ENCODE data around the gene APOBEC3C. TPM values are rescaled to one million over a fixed set of nuclear protein-coding genes. Genes with fewer than 3 reads are reported as not detected.
"Not testable (repeated sequence)": the region's sequence is repeated elsewhere in the genome, so short reads cannot be mapped to it uniquely, and the experiment has no call there.

The APOBEC3C gene
- total RNA-seq, 2 donors from 2014 or later, result 9.1 to 12.5 TPM

GRCh38 chr22:39007177-39007576 is 6.9 kb upstream of the APOBEC3C start:
- H3K4me1 ChIP-seq, result no peaks in the 10 kb centered on the region
- DNase-seq (ENCODE audit: low spot score), result no peak
- H3K27ac ChIP-seq, result no peak overlapping the region
- no peaks in the 10 kb centered on the region for H3K9me3 ChIP-seq
- H3K36me3 ChIP-seq, result no peaks in the 10 kb centered on the region
- no peak for TF ChIP-seq CTCF (IDR thresholded peaks at IDR 0.05)
- H3K4me3 ChIP-seq, result no peak overlapping the region
- no peaks in the 10 kb centered on the region for H3K27me3 ChIP-seq

GRCh38 chr22:39008271-39008850 is 5.7 kb upstream of the APOBEC3C start:
- H3K4me3 ChIP-seq; H3K36me3 ChIP-seq; H3K9me3 ChIP-seq; DNase-seq (ENCODE audit: low spot score); H3K27me3 ChIP-seq; H3K27ac ChIP-seq; H3K4me1 ChIP-seq: not testable (repeated sequence)

- DNase-seq (ENCODE audit: low spot score), result no peak
- Histone ChIP-seq H3K27ac (no peak overlapping the region), H3K4me3 (no peak overlapping the region), H3K9me3 (no peaks in the 10 kb centered on the region), H3K4me1 (peaks cover 0 to 17% of the 10 kb centered on the region in 2 donors), H3K27me3 (no peaks in the 10 kb centered on the region), H3K36me3 (no peaks in the 10 kb centered on the region)
- TF ChIP-seq CTCF (IDR thresholded peaks at IDR 0.05), result no peak
Observed at GRCh38 chr22:39010946-39011345, 3.1 kb upstream of the APOBEC3C start.

GRCh38 chr22:39012533-39013511 is 1.2 kb upstream of the APOBEC3C start:
- Histone ChIP-seq H3K4me3 (no peak overlapping the region), H3K4me1 (peaks cover 0 to 17% of the 10 kb centered on the region in 2 donors), H3K27ac (no peak overlapping the region), H3K27me3 (no peaks in the 10 kb centered on the region), H3K9me3 (no peaks in the 10 kb centered on the region), H3K36me3 (no peaks in the 10 kb centered on the region)
- no peak for DNase-seq (ENCODE audit: low spot score)
- no peak for TF ChIP-seq CTCF (IDR thresholded peaks at IDR 0.05)

- H3K4me1 ChIP-seq, result peaks cover 0 to 17% of the 10 kb centered on the region in 2 donors
- peak overlapping the region in 1 of 2 donors; percentile 60 for H3K4me3 ChIP-seq
- DNase-seq (ENCODE audit: low spot score); H3K36me3 ChIP-seq; H3K27me3 ChIP-seq; H3K9me3 ChIP-seq: not testable (repeated sequence)
- H3K27ac ChIP-seq, result peak overlapping the region; percentile 68 to 84
Observed at GRCh38 chr22:39013561-39013941, 506 bp upstream of the APOBEC3C start.

- peak overlapping the region; percentile 68 to 84 for H3K27ac ChIP-seq
- DNase-seq (ENCODE audit: low spot score); H3K36me3 ChIP-seq; H3K27me3 ChIP-seq; H3K9me3 ChIP-seq: not testable (repeated sequence)
- peaks cover 0 to 17% of the 10 kb centered on the region in 2 donors for H3K4me1 ChIP-seq
- H3K4me3 ChIP-seq, result peak overlapping the region; percentile 22 to 60
Observed at GRCh38 chr22:39014723-39015121, 665 bp downstream of the APOBEC3C start.

GRCh38 chr22:39016592-39016991 is 2.5 kb downstream of the APOBEC3C start:
- TF ChIP-seq CTCF (IDR thresholded peaks at IDR 0.05), result no peak

More at GRCh38 chr22:39016592-39016991, 2.5 kb downstream of the APOBEC3C start:
- Histone ChIP-seq H3K27me3 (no peaks in the 10 kb centered on the region), H3K4me1 (peaks cover 0 to 32% of the 10 kb centered on the region in 2 donors), H3K27ac (no peak overlapping the region), H3K9me3 (no peaks in the 10 kb centered on the region), H3K4me3 (no peak overlapping the region), H3K36me3 (no peaks in the 10 kb centered on the region)
- no peak for DNase-seq (ENCODE audit: low spot score)
